ENCODE data around the gene FAM228B. TPM values are rescaled to one million over a fixed set of nuclear protein-coding genes. Genes with fewer than 3 reads are reported as not detected.

Gene FAM228B
- total and polyA plus RNA-seq, 9 donors, result 24.6 to 76.8 (median 68.8) TPM

DNA sequence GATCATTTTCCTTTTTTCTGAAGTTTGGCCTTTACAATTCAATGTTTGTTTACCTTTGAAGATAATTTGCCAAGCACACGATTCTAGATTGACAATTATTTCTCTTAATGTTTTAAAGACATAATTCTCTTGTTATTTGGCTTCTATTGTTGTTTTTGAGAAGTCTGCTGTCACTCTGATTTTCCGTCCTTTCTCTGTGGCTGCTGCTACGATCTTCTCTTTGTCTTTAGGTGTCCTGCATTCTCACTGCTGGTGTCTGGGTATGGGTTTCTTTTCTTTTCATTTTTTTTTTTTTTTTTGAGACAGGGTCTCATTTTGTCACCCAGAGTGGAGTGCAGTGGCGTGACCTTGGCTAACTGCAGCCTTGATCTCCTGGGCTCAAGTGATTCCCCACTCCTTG, 36.4 kb downstream of the FAM228B start:
- TF ChIP-seq EP300 (IDR thresholded peaks at IDR 0.05), result no peak
- TF ChIP-seq POLR2A (IDR thresholded peaks at IDR 0.05), result no peak
- TF ChIP-seq, protein P1, sequence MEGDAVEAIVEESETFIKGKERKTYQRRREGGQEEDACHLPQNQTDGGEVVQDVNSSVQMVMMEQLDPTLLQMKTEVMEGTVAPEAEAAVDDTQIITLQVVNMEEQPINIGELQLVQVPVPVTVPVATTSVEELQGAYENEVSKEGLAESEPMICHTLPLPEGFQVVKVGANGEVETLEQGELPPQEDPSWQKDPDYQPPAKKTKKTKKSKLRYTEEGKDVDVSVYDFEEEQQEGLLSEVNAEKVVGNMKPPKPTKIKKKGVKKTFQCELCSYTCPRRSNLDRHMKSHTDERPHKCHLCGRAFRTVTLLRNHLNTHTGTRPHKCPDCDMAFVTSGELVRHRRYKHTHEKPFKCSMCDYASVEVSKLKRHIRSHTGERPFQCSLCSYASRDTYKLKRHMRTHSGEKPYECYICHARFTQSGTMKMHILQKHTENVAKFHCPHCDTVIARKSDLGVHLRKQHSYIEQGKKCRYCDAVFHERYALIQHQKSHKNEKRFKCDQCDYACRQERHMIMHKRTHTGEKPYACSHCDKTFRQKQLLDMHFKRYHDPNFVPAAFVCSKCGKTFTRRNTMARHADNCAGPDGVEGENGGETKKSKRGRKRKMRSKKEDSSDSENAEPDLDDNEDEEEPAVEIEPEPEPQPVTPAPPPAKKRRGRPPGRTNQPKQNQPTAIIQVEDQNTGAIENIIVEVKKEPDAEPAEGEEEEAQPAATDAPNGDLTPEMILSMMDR (IDR thresholded peaks at IDR 0.05), result no peak
- Histone ChIP-seq H3K36me3 (no peaks in the 10 kb centered on the region), H3K27me3 (no peaks in the 10 kb centered on the region), H3K27ac (no peak overlapping the region), H3K4me3 (no peak overlapping the region), H3K4me1 (ENCODE audit: insufficient read depth) (no peaks in the 10 kb centered on the region), H3K9me3 (no peaks in the 10 kb centered on the region)
- 91 to 95% (median 92%) methylated on average over 4 of the region's 4 CpGs for WGBS, 3 donors
- intact Hi-C loops (cut with DNase I), result no loop called here
- DNase-seq, result no peak

DNA sequence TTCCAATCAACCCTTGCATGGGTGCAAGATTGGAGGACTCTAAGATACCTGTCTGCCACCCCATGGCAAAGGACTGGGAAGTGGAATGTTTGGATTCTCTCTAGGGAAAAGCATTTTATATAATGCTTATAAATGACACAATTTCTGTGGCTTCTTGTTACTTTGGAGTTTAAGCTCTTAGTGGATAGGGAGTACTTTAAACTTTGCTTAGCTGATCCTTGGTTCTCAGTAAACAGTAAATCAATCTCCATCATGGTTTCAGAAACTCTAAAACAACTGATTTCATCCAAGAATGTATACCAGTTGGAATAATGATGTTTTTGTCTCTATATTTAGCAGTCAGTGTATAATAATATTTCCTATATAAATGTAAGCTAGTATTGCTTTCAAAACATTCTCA, 37.5 kb downstream of the FAM228B start:
- no peak overlapping the region for H3K4me3 ChIP-seq
- H3K4me1 ChIP-seq (ENCODE audit: insufficient read depth), result no peaks in the 10 kb centered on the region
- no peaks in the 10 kb centered on the region for H3K36me3 ChIP-seq
- no peak for DNase-seq
- no peaks in the 10 kb centered on the region for H3K9me3 ChIP-seq
- intact Hi-C loops (cut with DNase I), result no loop called here
- no peaks in the 10 kb centered on the region for H3K27me3 ChIP-seq
- H3K27ac ChIP-seq, result no peak overlapping the region
- TF ChIP-seq, protein P1 (IDR thresholded peaks at IDR 0.05), result no peak
- TF ChIP-seq POLR2A (IDR thresholded peaks at IDR 0.05) (no peak), EP300 (IDR thresholded peaks at IDR 0.05) (no peak)

DNA sequence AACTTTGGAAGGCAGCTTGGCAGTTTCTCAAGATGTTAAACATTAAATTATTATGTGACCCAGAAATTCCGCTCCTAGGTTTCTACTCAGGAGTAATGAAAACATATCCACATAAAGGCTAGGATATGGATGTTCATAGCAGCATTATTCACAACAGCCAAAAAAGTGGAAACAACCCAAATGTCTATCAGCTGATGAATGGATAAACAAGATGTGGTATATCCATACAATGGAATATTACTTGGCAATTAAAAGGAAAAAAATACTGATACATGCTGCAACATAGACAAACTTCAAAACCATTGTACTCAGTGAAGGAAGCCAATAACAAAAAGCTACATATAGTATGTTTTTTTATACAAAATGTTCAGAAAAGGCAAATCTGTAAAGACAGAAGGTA, 39.2 kb downstream of the FAM228B start:
- Histone ChIP-seq H3K9me3 (no peaks in the 10 kb centered on the region), H3K36me3 (no peaks in the 10 kb centered on the region), H3K4me1 (ENCODE audit: insufficient read depth) (no peaks in the 10 kb centered on the region), H3K27ac (no peak overlapping the region), H3K4me3 (no peak overlapping the region), H3K27me3 (no peaks in the 10 kb centered on the region)
- TF ChIP-seq, protein P1 (IDR thresholded peaks at IDR 0.05), result no peak
- TF ChIP-seq POLR2A (IDR thresholded peaks at IDR 0.05) (no peak), EP300 (IDR thresholded peaks at IDR 0.05) (no peak)
- WGBS, 3 donors, result 99 to 100% (median 100%) methylated on average over 1 of the region's 1 CpG
- intact Hi-C loops (cut with DNase I), result no loop called here
- DNase-seq, result no peak

DNA sequence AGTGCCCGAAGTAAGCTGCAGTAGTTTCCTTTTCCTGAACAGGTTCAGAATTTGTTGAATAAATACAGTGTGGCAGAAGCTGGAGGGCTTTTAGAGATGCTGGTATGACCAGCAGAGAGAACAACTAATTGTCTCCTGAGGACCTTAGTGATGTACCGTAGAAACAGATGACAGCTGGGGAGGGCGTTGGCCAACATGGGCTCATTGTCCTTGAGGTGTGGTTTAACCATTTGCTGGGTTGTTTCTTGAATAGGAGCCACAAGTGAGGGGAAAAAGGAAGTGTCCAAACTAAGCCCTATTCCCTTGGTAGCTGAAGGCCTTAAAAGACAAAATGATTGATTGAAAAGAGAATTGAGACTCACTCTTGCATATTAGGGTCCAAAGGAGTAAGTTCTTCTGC, 39.9 kb downstream of the FAM228B start:
- Histone ChIP-seq H3K4me1 (ENCODE audit: insufficient read depth) (no peaks in the 10 kb centered on the region), H3K4me3 (no peak overlapping the region), H3K9me3 (no peaks in the 10 kb centered on the region), H3K27me3 (no peaks in the 10 kb centered on the region), H3K27ac (no peak overlapping the region), H3K36me3 (no peaks in the 10 kb centered on the region)
- no peak for DNase-seq
- WGBS, 3 donors, result 54 to 83% (median 70%) methylated on average over 3 of the region's 3 CpGs
- TF ChIP-seq, protein P1 (IDR thresholded peaks at IDR 0.05), result no peak
- TF ChIP-seq POLR2A (IDR thresholded peaks at IDR 0.05), result no peak
- no peak for TF ChIP-seq EP300 (IDR thresholded peaks at IDR 0.05)
- intact Hi-C loops (cut with DNase I), result no loop called here

DNA sequence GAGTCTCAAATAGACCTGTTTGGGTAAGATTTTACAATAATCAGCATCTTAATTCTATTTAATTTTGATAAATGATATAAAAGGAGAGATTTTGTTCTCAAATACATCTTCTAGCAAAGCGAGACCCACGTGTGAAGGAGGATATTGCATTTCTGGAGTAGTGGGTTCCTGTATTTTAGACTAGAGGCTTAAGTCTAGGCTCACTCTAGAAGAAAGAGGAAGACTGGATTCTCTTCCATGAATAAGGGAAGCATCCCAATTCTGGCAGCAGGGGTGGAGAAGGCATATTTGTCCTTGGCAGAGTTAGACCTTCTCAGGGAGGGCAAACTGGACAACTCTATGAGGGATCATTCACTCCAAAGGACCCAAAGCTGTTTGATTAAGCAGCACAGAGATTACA, 40.3 kb downstream of the FAM228B start:
- TF ChIP-seq, protein P1 (IDR thresholded peaks at IDR 0.05), result no peak
- TF ChIP-seq POLR2A (IDR thresholded peaks at IDR 0.05) (no peak), EP300 (IDR thresholded peaks at IDR 0.05) (no peak)
- DNase-seq, result no peak
- no peaks in the 10 kb centered on the region for H3K4me1 ChIP-seq (ENCODE audit: insufficient read depth)
- no peak overlapping the region for H3K27ac ChIP-seq
- no peaks in the 10 kb centered on the region for H3K27me3 ChIP-seq
- WGBS, 3 donors, result 84 to 90% (median 90%) methylated on average over 2 of the region's 2 CpGs
- no peaks in the 10 kb centered on the region for H3K9me3 ChIP-seq
- no peak overlapping the region for H3K4me3 ChIP-seq
- intact Hi-C loops (cut with DNase I), result no loop called here
- H3K36me3 ChIP-seq, result no peaks in the 10 kb centered on the region
